Peyer's patch (tissue), 4 donors: ENCODE measurements around the gene PPP4R3C. TPM values are rescaled to one million over a fixed set of nuclear protein-coding genes. Genes with fewer than 3 reads are reported as not detected.
"Not testable (repeated sequence)": the region's sequence is repeated elsewhere in the genome, so short reads cannot be mapped to it uniquely, and the experiment has no call there.

Source experiments
- DNase-seq, 3 donors: peaks; one replicate each; pipeline ENCODE4 v3.0.0-alpha.2; 2017 to 2019
- H3K27ac ChIP-seq, 4 donors: fragments of 200-600 bp; sonication (generic); one replicate each; pipeline ENCODE4 v1.5.1; 2016 to 2019
- H3K27me3 ChIP-seq, 2 donors: fragments of 200-600 bp; sonication (generic); one replicate each; pipeline ENCODE4 v1.5.1; 2019
- H3K36me3 ChIP-seq, 3 donors: fragments of 200-600 bp; sonication (generic); one replicate each; pipeline ENCODE4 v1.5.1; 2016 to 2019
- H3K4me1 ChIP-seq, 4 donors: fragments of 200-600 bp; sonication (generic); one replicate each; pipeline ENCODE4 v1.5.1; 2016 to 2019
- H3K4me3 ChIP-seq, 4 donors: fragments of 200-600 bp; sonication (generic); 1 replicate in 3 of 4; 2 replicates in 1 of 4; pipeline ENCODE4 v1.5.1; 2016 to 2019; ENCODE audit warnings: mild to moderate bottlenecking in 1 of 4
- H3K9me3 ChIP-seq, 4 donors: fragments of 200-600 bp; sonication (generic); one replicate each; pipeline ENCODE4 v1.5.1; 2016 to 2019; ENCODE audit warnings: mild to moderate bottlenecking in 1 of 4
- CTCF ChIP-seq, 6 experiments: fragments of 450-650 bp in 4 of 6; fragments of 200-600 bp in 2 of 6; sonication (generic) in 1 of 6; IDR thresholded peaks; one replicate each; pipeline ENCODE4 v1.5.1; 2017 to 2019; ENCODE audit warnings: antibody characterized with exemption in 6 of 6, mild to moderate bottlenecking in 3 of 6, moderate library complexity in 1 of 6
- POLR2A ChIP-seq, 2 donors: fragments of 450-650 bp; IDR thresholded peaks; one replicate each; pipeline ENCODE4 v1.5.1; 2017; ENCODE audit warnings: antibody characterized with exemption in 2 of 2, mild to moderate bottlenecking in 2 of 2, moderate library complexity in 2 of 2
- total RNA-seq, 4 donors: library from RNA; depleted of rRNA; stranded (reverse); fragments of >200 nt; gene quantifications; one replicate each; pipeline ENCODE4 v1.1.0, GENCODE V29; 2016

The PPP4R3C gene
- total RNA-seq, 4 donors from 2014 or later: not detected

- Histone ChIP-seq H3K27me3 (no peaks in the 10 kb centered on the region), H3K9me3 (no peaks in the 10 kb centered on the region), H3K4me1 (no peaks in the 10 kb centered on the region), H3K27ac (no peak overlapping the region), H3K4me3 (no peak overlapping the region), H3K36me3 (no peaks in the 10 kb centered on the region)
- TF ChIP-seq CTCF (IDR thresholded peaks at IDR 0.05) (no peak), POLR2A (IDR thresholded peaks at IDR 0.05) (no peak)
- DNase-seq: no peak
Measured at GRCh38 chrX:27446423-27446822, 16.7 kb downstream of the PPP4R3C start.

- H3K27me3 ChIP-seq: no peaks in the 10 kb centered on the region
- no peak overlapping the region for H3K4me3 ChIP-seq
- DNase-seq: no peak
- H3K4me1 ChIP-seq: no peaks in the 10 kb centered on the region
- H3K9me3 ChIP-seq: no peaks in the 10 kb centered on the region
- no peaks in the 10 kb centered on the region for H3K36me3 ChIP-seq
- no peak overlapping the region for H3K27ac ChIP-seq
- TF ChIP-seq POLR2A (IDR thresholded peaks at IDR 0.05): no peak
- no peak for TF ChIP-seq CTCF (IDR thresholded peaks at IDR 0.05)
Measured at GRCh38 chrX:27445438-27445837, 17.7 kb downstream of the PPP4R3C start.

GRCh38 chrX:27444093-27444908 lies 18.8 kb downstream of the PPP4R3C start:
- TF ChIP-seq CTCF (IDR thresholded peaks at IDR 0.05) (no peak), POLR2A (IDR thresholded peaks at IDR 0.05) (no peak)
- no peak for DNase-seq
- no peaks in the 10 kb centered on the region for H3K9me3 ChIP-seq

GRCh38 chrX:27442392-27442791 lies 20.7 kb downstream of the PPP4R3C start:
- not testable (repeated sequence) for H3K4me1 ChIP-seq, H3K9me3 ChIP-seq, H3K36me3 ChIP-seq, H3K4me3 ChIP-seq, DNase-seq, H3K27me3 ChIP-seq, H3K27ac ChIP-seq

More at GRCh38 chrX:27444093-27444908, 18.8 kb downstream of the PPP4R3C start:
- no peaks in the 10 kb centered on the region for H3K4me1 ChIP-seq
- H3K36me3 ChIP-seq: no peaks in the 10 kb centered on the region
- H3K4me3 ChIP-seq: no peak overlapping the region
- H3K27me3 ChIP-seq: no peaks in the 10 kb centered on the region
- H3K27ac ChIP-seq: no peak overlapping the region

- H3K36me3 ChIP-seq: no peaks in the 10 kb centered on the region
- H3K9me3 ChIP-seq: no peaks in the 10 kb centered on the region
- TF ChIP-seq CTCF (IDR thresholded peaks at IDR 0.05) (no peak), POLR2A (IDR thresholded peaks at IDR 0.05) (no peak)
- H3K4me3 ChIP-seq: no peak overlapping the region
- DNase-seq: no peak
- H3K4me1 ChIP-seq: no peaks in the 10 kb centered on the region
- no peak overlapping the region for H3K27ac ChIP-seq
- no peaks in the 10 kb centered on the region for H3K27me3 ChIP-seq
Measured at GRCh38 chrX:27439771-27440170, 23.4 kb downstream of the PPP4R3C start.

GRCh38 chrX:27438937-27439336 lies 24.2 kb downstream of the PPP4R3C start:
- no peaks in the 10 kb centered on the region for H3K27me3 ChIP-seq
- no peak overlapping the region for H3K27ac ChIP-seq
- no peak for DNase-seq
- H3K9me3 ChIP-seq: no peaks in the 10 kb centered on the region
- TF ChIP-seq CTCF (IDR thresholded peaks at IDR 0.05) (no peak), POLR2A (IDR thresholded peaks at IDR 0.05) (no peak)
- no peaks in the 10 kb centered on the region for H3K4me1 ChIP-seq
- no peaks in the 10 kb centered on the region for H3K36me3 ChIP-seq
- no peak overlapping the region for H3K4me3 ChIP-seq
